Measurements from ENCODE around the gene ZDHHC22.

ZDHHC22 gene

GRCh38 chr14:77185093-77185465 lies 43.5 kb upstream of the ZDHHC22 start:
- TF ChIP-seq FOXP2 (optimal IDR thresholded peaks at IDR 0.05; ENCODE audit: borderline replicate concordance, extremely low read depth, extremely low read length, insufficient read depth) (no peak), TAF1 (IDR thresholded peaks at IDR 0.05; ENCODE audit: borderline replicate concordance, insufficient read depth, low read length) (no peak), REST (IDR thresholded peaks at IDR 0.05; ENCODE audit: insufficient read depth in 1 of 2, low read depth in 2 of 2, low read length in 2 of 2) (no peak), SIN3A (IDR thresholded peaks at IDR 0.05; ENCODE audit: borderline replicate concordance, insufficient read depth, low read length) (no peak), POLR2AphosphoS5 (IDR thresholded peaks at IDR 0.05; ENCODE audit: low read depth, low read length) (no peak)

GRCh38 chr14:77184396-77185092 lies 43.0 kb upstream of the ZDHHC22 start:
- TF ChIP-seq SIN3A (IDR thresholded peaks at IDR 0.05; ENCODE audit: borderline replicate concordance, insufficient read depth, low read length), result no peak

- TF ChIP-seq TAF1 (IDR thresholded peaks at IDR 0.05; ENCODE audit: borderline replicate concordance, insufficient read depth, low read length) (no peak), POLR2AphosphoS5 (IDR thresholded peaks at IDR 0.05; ENCODE audit: low read depth, low read length) (no peak), REST (IDR thresholded peaks at IDR 0.05; ENCODE audit: insufficient read depth in 1 of 2, low read depth in 2 of 2, low read length in 2 of 2) (no peak), SIN3A (IDR thresholded peaks at IDR 0.05; ENCODE audit: borderline replicate concordance, insufficient read depth, low read length) (no peak), FOXP2 (optimal IDR thresholded peaks at IDR 0.05; ENCODE audit: borderline replicate concordance, extremely low read depth, extremely low read length, insufficient read depth) (no peak)
These were observed 42.3 kb upstream of the ZDHHC22 start for GRCh38 chr14:77183896-77184295.

- TF ChIP-seq SIN3A (IDR thresholded peaks at IDR 0.05; ENCODE audit: borderline replicate concordance, insufficient read depth, low read length) (no peak), REST (IDR thresholded peaks at IDR 0.05; ENCODE audit: insufficient read depth in 1 of 2, low read depth in 2 of 2, low read length in 2 of 2) (no peak), FOXP2 (optimal IDR thresholded peaks at IDR 0.05; ENCODE audit: borderline replicate concordance, extremely low read depth, extremely low read length, insufficient read depth) (no peak), POLR2AphosphoS5 (IDR thresholded peaks at IDR 0.05; ENCODE audit: low read depth, low read length) (no peak), TAF1 (IDR thresholded peaks at IDR 0.05; ENCODE audit: borderline replicate concordance, insufficient read depth, low read length) (no peak)
These were observed 40.2 kb upstream of the ZDHHC22 start, which contains the start of gene TMEM63C for GRCh38 chr14:77181603-77182437. TSS of gene TMEM63C (plus strand) at chr14:77181798. CDS start at chr14:77218814, 37,016 bp downstream.

GRCh38 chr14:77180726-77181602 lies 39.4 kb upstream of the ZDHHC22 start:
- no peak for TF ChIP-seq TAF1 (IDR thresholded peaks at IDR 0.05; ENCODE audit: borderline replicate concordance, insufficient read depth, low read length)
- TF ChIP-seq FOXP2 (optimal IDR thresholded peaks at IDR 0.05; ENCODE audit: borderline replicate concordance, extremely low read depth, extremely low read length, insufficient read depth), result no peak
- TF ChIP-seq POLR2AphosphoS5 (IDR thresholded peaks at IDR 0.05; ENCODE audit: low read depth, low read length), result no peak
- no peak for TF ChIP-seq SIN3A (IDR thresholded peaks at IDR 0.05; ENCODE audit: borderline replicate concordance, insufficient read depth, low read length)
- no peak for TF ChIP-seq REST (IDR thresholded peaks at IDR 0.05; ENCODE audit: insufficient read depth in 1 of 2, low read depth in 2 of 2, low read length in 2 of 2)

All from PFSK-1 (cell line).